22Rv1 (cell line): ENCODE results near the gene KIAA0825.

Experiments
- CTCF ChIP-seq: fragments of 450-650 bp; IDR thresholded peaks from 2 replicates; pipeline ENCODE4 v1.5.1; 2017; ENCODE audit warnings: mild to moderate bottlenecking
- ZFX ChIP-seq: fragments of 450-650 bp; IDR thresholded peaks from 2 replicates; pipeline ENCODE4 v1.6.1; 2017; ENCODE audit warnings: antibody characterized with exemption, borderline replicate concordance

GRCh38 chr5:94361161-94361560 lies 257.2 kb downstream of the KIAA0825 start:
- TF ChIP-seq CTCF (no peak), ZFX (no peak)
